Esophagus squamous epithelium (tissue), 5 donors: ENCODE results near the gene EGFL8. TPM values are rescaled to one million over a fixed set of nuclear protein-coding genes. Genes with fewer than 3 reads are reported as not detected.

Source experiments
- DNase-seq: peaks from one replicate; lab custom pipeline; 2025; lab: John Stamatoyannopoulos, UW
- H3K27ac ChIP-seq, 4 donors: fragments of 200-600 bp; sonication (generic); one replicate each; pipeline ENCODE4 v1.5.1; 2016 to 2019; ENCODE audit warnings: mild to moderate bottlenecking in 1 of 4
- H3K27me3 ChIP-seq, 4 donors: fragments of 200-600 bp; sonication (generic); 1 replicate in 3 of 4; 2 replicates in 1 of 4; pipeline versions ENCODE4 v1.5.1 to v1.6.0; 2017 to 2021; ENCODE audit warnings: antibody characterized with exemption in 1 of 4
- H3K36me3 ChIP-seq, 3 donors: fragments of 200-600 bp; sonication (generic); one replicate each; pipeline ENCODE4 v1.5.1; 2016 to 2019
- H3K4me1 ChIP-seq, 3 donors: fragments of 200-600 bp; sonication (generic); one replicate each; pipeline ENCODE4 v1.5.1; 2017 to 2019
- H3K4me3 ChIP-seq, 4 donors: fragments of 200-600 bp; sonication (generic); 1 replicate in 3 of 4; 2 replicates in 1 of 4; pipeline ENCODE4 v1.5.1; 2016 to 2019; ENCODE audit warnings: mild to moderate bottlenecking in 2 of 4, moderate library complexity in 1 of 4
- H3K9me3 ChIP-seq, 3 donors: fragments of 200-600 bp; sonication (generic); one replicate each; pipeline ENCODE4 v1.5.1; 2016 to 2019
- CTCF ChIP-seq, 6 experiments: fragments of 450-650 bp in 4 of 6; fragments of 200-600 bp in 2 of 6; sonication (generic) in 2 of 6; IDR thresholded peaks; one replicate each; pipeline ENCODE4 v1.5.1; 2016 to 2019; ENCODE audit warnings: antibody characterized with exemption in 6 of 6, mild to moderate bottlenecking in 4 of 6, moderate library complexity in 4 of 6
- POLR2A ChIP-seq, 4 donors: fragments of 450-650 bp; IDR thresholded peaks; one replicate each; pipeline ENCODE4 v1.6.1; 2017; ENCODE audit warnings: antibody characterized with exemption in 4 of 4, mild to moderate bottlenecking in 4 of 4, moderate library complexity in 3 of 4
- WGBS, 2 donors: methylation state at CpG; one replicate each; pipeline ENCODE4 v1.1.5; 2018; 5-methylcytosine and 5-hydroxymethylcytosine counted together
- intact Hi-C: fragments of 100-400 bp; cut with DNase I; formaldehyde crosslinking; loops from one replicate; pipeline ENCODE4 v1.15.0; 2022
- total RNA-seq, 4 donors: library from RNA; depleted of rRNA; stranded (reverse); fragments of >200 nt; gene quantifications; one replicate each; pipeline ENCODE4 v1.1.0, GENCODE V29; 2016
- donor health status: DM: yes; HTN: yes; CAD: no.

EGFL8 gene
- total RNA-seq, 4 donors from 2014 or later = 4.8 to 15.1 (median 8.2) TPM

DNA sequence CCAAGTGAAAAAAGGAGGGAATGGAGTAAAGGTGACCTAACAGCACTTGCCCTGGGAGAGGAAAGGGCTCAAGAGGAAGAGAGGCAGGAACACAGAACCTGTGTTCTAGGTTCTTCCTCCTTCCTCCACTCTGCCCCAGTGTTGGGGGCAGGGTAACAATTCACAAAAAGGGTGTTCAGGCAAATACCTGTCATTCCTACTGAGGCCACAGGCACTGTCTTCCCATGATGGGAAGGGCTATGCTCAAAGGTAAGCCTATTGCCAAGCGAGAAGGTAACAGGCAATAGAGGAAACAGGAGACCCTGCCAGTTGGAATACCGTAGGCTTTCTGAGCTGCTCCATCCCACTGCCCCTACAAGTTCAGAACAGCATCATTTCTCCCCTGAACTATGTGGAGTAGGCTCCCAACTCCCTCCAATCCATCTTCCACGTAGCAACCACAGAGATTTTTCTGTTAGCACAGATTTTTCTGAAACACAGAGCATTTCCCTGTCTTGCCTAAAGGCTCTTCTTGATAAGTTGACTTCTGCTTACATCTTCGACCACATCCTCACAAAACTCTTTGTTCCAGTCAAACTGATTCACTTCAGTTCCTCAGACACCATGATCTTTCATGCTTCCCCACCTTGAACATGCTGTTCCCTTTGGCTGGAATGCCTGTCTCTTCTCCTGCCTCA, 8.8 kb downstream of the EGFL8 start:
- no peak for DNase-seq
- peak overlapping the region in 3 of 4 donors; percentile 1 to 12 (median 3) for H3K27ac ChIP-seq
- 66 to 67% methylated on average over 4 of the region's 4 CpGs for WGBS, 2 donors
- peaks cover 18 to 48% (median 22%) of the 10 kb centered on the region in 3 donors for H3K4me1 ChIP-seq
- H3K4me3 ChIP-seq = no peak overlapping the region
- intact Hi-C loops = no loop called here
- H3K27me3 ChIP-seq = no peaks in the 10 kb centered on the region
- peaks cover 5 to 35% (median 13%) of the 10 kb centered on the region in 3 donors for H3K36me3 ChIP-seq
- TF ChIP-seq POLR2A (IDR thresholded peaks at IDR 0.05) = no peak
- no peak for TF ChIP-seq CTCF (IDR thresholded peaks at IDR 0.05)
- H3K9me3 ChIP-seq = no peaks in the 10 kb centered on the region

GRCh38 chr6:32174416-32174815, 10.0 kb downstream of the EGFL8 start:
- no peak for TF ChIP-seq POLR2A (IDR thresholded peaks at IDR 0.05)
- Histone ChIP-seq H3K4me1 (peaks cover 26 to 57% (median 30%) of the 10 kb centered on the region in 3 donors), H3K36me3 (peaks cover under 1 to 23% (median 13%) of the 10 kb centered on the region in 3 donors), H3K9me3 (no peaks in the 10 kb centered on the region), H3K4me3 (no peak overlapping the region), H3K27ac (no peak overlapping the region), H3K27me3 (no peaks in the 10 kb centered on the region)
- intact Hi-C loops = no loop called here
- no peak for DNase-seq
- WGBS, 2 donors = 83 to 94% methylated on average over 1 of the region's 1 CpG

GRCh38 chr6:32175322-32175710, 10.9 kb downstream of the EGFL8 start:
- 6 to 10% methylated on average over 2 of the region's 2 CpGs for WGBS, 2 donors
- intact Hi-C loops = no loop called here
- H3K27me3 ChIP-seq = no peaks in the 10 kb centered on the region
- no peaks in the 10 kb centered on the region for H3K9me3 ChIP-seq
- DNase-seq = no peak
- H3K4me1 ChIP-seq = peaks cover 27 to 66% (median 38%) of the 10 kb centered on the region in 3 donors
- peak overlapping the region; percentile 90 to 97 (median 96) for H3K27ac ChIP-seq
- peak overlapping the region; percentile 66 to 96 (median 90) for H3K4me3 ChIP-seq
- TF ChIP-seq POLR2A (IDR thresholded peaks at IDR 0.05) = no peak
- H3K36me3 ChIP-seq = peaks cover 0 to 23% (median 6%) of the 10 kb centered on the region in 3 donors

DNA sequence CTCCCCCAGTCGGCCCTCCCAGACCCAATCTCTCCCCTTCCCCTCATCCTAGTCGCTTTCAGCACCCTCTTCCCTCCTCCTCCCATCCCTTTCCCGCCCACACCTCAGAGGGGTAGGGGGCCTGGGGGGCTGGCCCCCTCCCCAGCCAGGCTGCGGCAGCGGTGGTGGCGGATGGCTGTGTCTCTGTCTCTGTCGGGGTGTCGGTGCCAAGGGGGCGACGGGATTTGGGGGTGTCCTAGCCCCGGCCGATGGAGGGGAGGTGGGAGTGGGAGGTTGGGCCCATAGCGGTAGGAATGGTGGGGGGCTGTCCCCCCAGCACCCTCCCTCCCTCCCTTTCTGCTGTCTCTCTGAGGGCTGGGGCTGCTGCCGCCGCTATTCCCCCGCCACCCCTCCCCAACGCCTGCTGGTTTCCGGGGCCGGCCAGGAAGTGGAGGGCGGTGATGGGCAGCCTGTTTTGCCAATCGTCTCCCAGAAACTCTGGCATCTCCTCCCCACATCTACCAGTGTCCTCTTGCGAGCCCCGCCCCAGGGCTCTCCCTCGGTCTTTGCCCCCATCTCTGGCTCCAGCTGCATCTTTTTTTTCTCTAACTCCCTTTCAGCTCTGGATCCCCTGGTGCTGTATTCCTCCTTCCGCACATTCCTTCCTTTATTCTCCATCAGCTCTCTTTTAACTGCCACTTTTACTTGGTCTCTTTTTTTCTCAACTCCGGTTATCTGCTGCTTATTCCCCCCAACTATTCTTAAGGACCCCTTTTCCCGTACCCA, 11.5 kb downstream of the EGFL8 start, which contains the start of gene AGPAT1:
Gene AGPAT1, minus strand, starts transcription at position 374 of the 765 bp plus-strand sequence. CDS start 4,588 bp downstream, outside the sequence.
- Histone ChIP-seq H3K36me3 (peaks cover 0 to 23% (median under 1%) of the 10 kb centered on the region in 3 donors), H3K9me3 (no peaks in the 10 kb centered on the region), H3K27ac (peak within 1 kb of the TSS; percentile 90 to 97 (median 96)), H3K4me1 (peaks cover 27 to 72% (median 38%) of the 10 kb centered on the region in 3 donors), H3K27me3 (no peaks in the 10 kb centered on the region), H3K4me3 (peak within 1 kb of the TSS; percentile 66 to 96 (median 90))
- WGBS, 2 donors = 1 to 2% methylated on average over 16 to 18 of the region's 27 CpGs
- peak; percentile 51 for DNase-seq
- intact Hi-C loops = no loop called here
- TF ChIP-seq POLR2A (IDR thresholded peaks at IDR 0.05) (peak in 2 of 4 donors; percentile 43 to 73), CTCF (IDR thresholded peaks at IDR 0.05) (no peak)

DNA sequence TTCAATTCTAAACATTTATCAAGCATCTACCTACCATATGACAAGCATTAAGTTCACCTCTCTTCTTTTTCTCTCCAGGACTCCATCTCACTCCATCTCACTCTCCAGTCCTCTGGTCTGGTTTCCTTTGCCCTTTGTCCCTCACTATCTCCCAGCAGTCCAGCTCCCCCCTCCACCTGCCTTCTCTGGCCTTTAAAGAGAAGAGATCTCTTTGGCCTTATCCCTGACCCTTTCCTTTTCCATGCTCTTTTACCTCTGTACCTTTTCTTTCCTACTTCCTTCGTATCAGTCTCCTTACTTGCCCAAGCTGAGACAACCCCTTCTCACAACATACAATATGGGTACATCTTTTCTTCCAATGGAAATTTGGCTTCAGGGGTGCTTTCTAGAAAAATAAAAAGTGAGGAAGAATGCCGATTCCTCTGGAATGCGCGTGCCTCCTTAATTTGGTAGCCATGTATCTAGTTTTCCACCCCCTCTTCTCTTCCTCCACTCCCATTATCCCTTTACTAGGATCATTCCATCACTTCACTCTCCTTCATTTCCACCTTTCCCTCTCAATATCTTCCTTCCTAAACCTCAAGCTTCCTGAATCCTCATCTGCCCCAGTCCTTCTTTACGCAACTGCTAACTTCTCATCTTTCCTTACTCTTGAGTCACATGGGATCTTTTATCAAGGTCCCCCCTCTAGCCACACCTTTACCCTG, 12.2 kb downstream of the EGFL8 start:
- H3K27me3 ChIP-seq = no peaks in the 10 kb centered on the region
- H3K9me3 ChIP-seq = no peaks in the 10 kb centered on the region
- peaks cover 0 to 23% (median 6%) of the 10 kb centered on the region in 3 donors for H3K36me3 ChIP-seq
- H3K4me1 ChIP-seq = peaks cover 27 to 79% (median 43%) of the 10 kb centered on the region in 3 donors
- peak overlapping the region; percentile 90 to 97 (median 96) for H3K27ac ChIP-seq
- 8 to 18% methylated on average over 5 of the region's 5 CpGs for WGBS, 2 donors
- DNase-seq = no peak
- intact Hi-C loops = no loop called here
- no peak for TF ChIP-seq POLR2A (IDR thresholded peaks at IDR 0.05)
- no peak for TF ChIP-seq CTCF (IDR thresholded peaks at IDR 0.05)
- H3K4me3 ChIP-seq = peak overlapping the region; percentile 66 to 96 (median 90)
